Measurements from ENCODE around the gene CKB. TPM values are rescaled to one million over a fixed set of nuclear protein-coding genes. Genes with fewer than 3 reads are reported as not detected.
A peak's percentile ranks its signal among the peaks of the same experiment; 100 is the strongest.

The CKB gene
- total and polyA plus RNA-seq, 9 of the 15 experiments (the other 6 are each of a cell fraction or from before 2014, with no cell fraction given), result 23.9 to 692 (median 132) TPM

DNA sequence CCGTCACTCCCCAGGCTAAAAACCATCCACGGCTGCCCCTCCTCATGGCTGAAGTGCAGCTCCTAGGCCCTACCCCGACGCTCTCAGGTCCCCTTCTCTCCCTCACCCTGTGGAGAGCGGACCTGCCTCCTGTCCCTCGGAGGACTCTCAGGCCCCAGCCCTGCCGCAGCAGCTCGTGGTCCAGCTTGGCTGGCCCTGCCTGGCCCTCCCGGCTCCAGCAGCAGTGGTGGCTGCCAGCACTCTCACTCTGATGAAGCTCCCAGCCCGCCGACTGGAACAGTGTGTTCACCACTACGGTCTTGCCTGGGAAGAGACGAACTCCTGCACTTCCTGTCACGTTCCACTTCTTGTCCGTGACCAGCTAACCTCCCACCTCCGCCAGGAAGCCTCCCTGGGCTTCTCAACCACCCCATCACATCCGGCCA, 28.7 kb upstream of the CKB start:
- ChIA-PET POLR2A (no interaction called here), CTCF (ENCODE audit: low intra/inter-chr PET ratio) (no interaction called here)
- intact Hi-C loops (cut with micrococcal nuclease) (no loop called here), in situ Hi-C loops (cut with MboI) (no loop called here)
- no peak overlapping the region for H3K27ac ChIP-seq (ENCODE audit: extremely low read depth, low read depth, low read length)
- DNase-seq (ENCODE audit: extremely low read depth in 1 of 4, low spot score in 3 of 4) (no peak), ATAC-seq (no peak), FAIRE-seq (no peak)
- BruUV-seq (replicated peaks), result no TSS peak
- H3K79me2 ChIP-seq (ENCODE audit: control insufficient read depth, insufficient read depth, low read length), result no peaks in the 10 kb centered on the region
- H3K36me3 ChIP-seq (ENCODE audit: control insufficient read depth, insufficient read depth, low read length), result no peaks in the 10 kb centered on the region
- peaks cover 2 to 60% of the 10 kb centered on the region in 2 experiments; a peak in 4 of 5 replicates for H3K4me1 ChIP-seq (replicated peaks in 1 of 2; ENCODE audit: control insufficient read depth in 2 of 2, insufficient read depth in 2 of 2, low read length in 2 of 2)
- H2AFZ ChIP-seq (ENCODE audit: low read depth, low read length), result no peak overlapping the region
- no peaks in the 10 kb centered on the region for H3K9me3 ChIP-seq (replicated peaks; ENCODE audit: control insufficient read depth, insufficient read depth, low read depth, low read length)
- H3K9me1 ChIP-seq (ENCODE audit: control insufficient read depth, insufficient read depth, low read length), result no peaks in the 10 kb centered on the region
- H3K4me3 ChIP-seq, result no peak overlapping the region
- peak overlapping the region in 1 of 2 experiments; percentile 45; a peak in 1 of 4 replicates for H3K9ac ChIP-seq (ENCODE audit: insufficient read depth in 1 of 2, low read depth in 2 of 2, low read length in 2 of 2)
- H3K4me2 ChIP-seq (ENCODE audit: insufficient read depth, low read length), result no peak overlapping the region
- no peaks in the 10 kb centered on the region for H3K27me3 ChIP-seq (ENCODE audit: control insufficient read depth in 2 of 2, insufficient read depth in 2 of 2, low read length in 2 of 2)
- 56% methylated on average over 4 of the region's 17 CpGs for WGBS (ENCODE audit: insufficient coverage, low coverage, missing lambda C conversion rate)
- H4K20me1 ChIP-seq (replicated peaks; ENCODE audit: control insufficient read depth, insufficient read depth, low read length), result peaks cover 7% of the 10 kb centered on the region
- TF ChIP-seq ZFP36 (IDR thresholded peaks at IDR 0.05; ENCODE audit: low read depth, low read length, partially characterized antibody), result peak; percentile 71
- TF ChIP-seq, protein P1, sequence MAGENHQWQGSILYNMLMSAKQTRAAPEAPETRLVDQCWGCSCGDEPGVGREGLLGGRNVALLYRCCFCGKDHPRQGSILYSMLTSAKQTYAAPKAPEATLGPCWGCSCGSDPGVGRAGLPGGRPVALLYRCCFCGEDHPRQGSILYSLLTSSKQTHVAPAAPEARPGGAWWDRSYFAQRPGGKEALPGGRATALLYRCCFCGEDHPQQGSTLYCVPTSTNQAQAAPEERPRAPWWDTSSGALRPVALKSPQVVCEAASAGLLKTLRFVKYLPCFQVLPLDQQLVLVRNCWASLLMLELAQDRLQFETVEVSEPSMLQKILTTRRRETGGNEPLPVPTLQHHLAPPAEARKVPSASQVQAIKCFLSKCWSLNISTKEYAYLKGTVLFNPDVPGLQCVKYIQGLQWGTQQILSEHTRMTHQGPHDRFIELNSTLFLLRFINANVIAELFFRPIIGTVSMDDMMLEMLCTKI (IDR thresholded peaks at IDR 0.05; ENCODE audit: partially characterized antibody), result no peak
- no peak for TF ChIP-seq ZNF212 (CRISPR knock-in tag; IDR thresholded peaks at IDR 0.05)
- TF ChIP-seq CC2D1A (IDR thresholded peaks at IDR 0.05), result no peak
- TF ChIP-seq ZNF165 (CRISPR knock-in tag; IDR thresholded peaks at IDR 0.05; ENCODE audit: borderline replicate concordance), result no peak
- no peak for TF ChIP-seq NR1H2 (CRISPR knock-in tag; IDR thresholded peaks at IDR 0.05)
